Activated naive CD4-positive, alpha-beta T cell treated with anti-CD3 and anti-CD28 coated beads, Interleukin-2, amount 10 ng/mL, durations not matched to agents 7 days and 5 days (primary cell): Measurements from ENCODE around the gene TTC32.

ENCODE experiments used
- CTCF ChIA-PET: fragments of 350-600 bp; sonication (Branson Sonifier 250); formaldehyde crosslinking; loops from one replicate; lab custom pipeline; 2021; ENCODE audit warnings: antibody characterized with exemption; lab: Charles Lee
- DNase-seq: peaks from one replicate; pipeline ENCODE4 v3.0.0-alpha.2; 2020
- H3K27ac Mint-ChIP-seq: one replicate; pipeline ENCODE4 v1.8.0; 2021; ENCODE audit warnings: mild to moderate bottlenecking, moderate library complexity, mixed read lengths
- H3K27me3 Mint-ChIP-seq: one replicate; pipeline ENCODE4 v1.8.0; 2021; ENCODE audit warnings: mild to moderate bottlenecking, mixed read lengths
- H3K36me3 Mint-ChIP-seq: one replicate; pipeline ENCODE4 v1.8.0; 2021; ENCODE audit warnings: mixed read lengths
- H3K4me1 Mint-ChIP-seq: one replicate; pipeline ENCODE4 v1.8.0; 2021; ENCODE audit warnings: mixed read lengths
- H3K4me3 Mint-ChIP-seq: one replicate; pipeline ENCODE4 v1.8.0; 2021; ENCODE audit warnings: mild to moderate bottlenecking, moderate library complexity, mixed read lengths
- H3K9me3 Mint-ChIP-seq: one replicate; pipeline ENCODE4 v1.8.0; 2021; ENCODE audit warnings: mixed read lengths

TTC32 gene

GRCh38 chr2:19857806-19858205 is 44.0 kb downstream of the TTC32 start:
- DNase-seq, result no peak
- Mint-ChIP-seq H3K9me3 (no peaks in the 10 kb centered on the region), H3K4me3 (no peak overlapping the region), H3K27ac (no peak overlapping the region), H3K36me3 (no peaks in the 10 kb centered on the region), H3K27me3 (peaks cover 30% of the 10 kb centered on the region), H3K4me1 (no peaks in the 10 kb centered on the region)
- CTCF ChIA-PET, result no interaction called here

DNA sequence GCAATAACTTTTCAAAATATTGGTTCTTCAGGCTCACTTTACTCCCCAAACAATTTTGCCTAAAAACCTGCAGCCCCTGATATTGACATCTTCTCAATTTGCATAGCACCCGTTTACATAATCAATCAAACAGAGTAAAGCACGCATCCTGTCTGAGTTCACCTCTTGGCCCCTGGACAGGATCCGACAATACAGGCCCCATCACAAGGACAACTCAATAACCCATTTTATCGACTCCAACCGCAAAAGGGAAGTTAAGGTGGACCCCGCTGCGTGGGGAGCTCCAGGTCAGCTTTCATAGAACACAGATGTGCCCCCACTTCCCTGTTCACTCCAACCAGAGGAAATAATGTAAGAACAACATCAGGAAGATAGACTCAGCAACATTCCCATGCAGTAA is 44.7 kb downstream of the TTC32 start:
- no peak overlapping the region for H3K27ac Mint-ChIP-seq
- no peaks in the 10 kb centered on the region for H3K36me3 Mint-ChIP-seq
- CTCF ChIA-PET, result no interaction called here

GRCh38 chr2:19855542-19856431 is 46.0 kb downstream of the TTC32 start:
- Mint-ChIP-seq H3K4me3 (no peak overlapping the region), H3K4me1 (no peaks in the 10 kb centered on the region), H3K9me3 (no peaks in the 10 kb centered on the region), H3K36me3 (no peaks in the 10 kb centered on the region), H3K27ac (no peak overlapping the region), H3K27me3 (peaks cover 33% of the 10 kb centered on the region)
- CTCF ChIA-PET, result no interaction called here
- no peak for DNase-seq

More for the DNA sequence above, 44.7 kb downstream of the TTC32 start:
- H3K4me3 Mint-ChIP-seq, result no peak overlapping the region
- no peaks in the 10 kb centered on the region for H3K4me1 Mint-ChIP-seq
- no peak for DNase-seq
- H3K9me3 Mint-ChIP-seq, result no peaks in the 10 kb centered on the region
- peaks cover 33% of the 10 kb centered on the region for H3K27me3 Mint-ChIP-seq

DNA sequence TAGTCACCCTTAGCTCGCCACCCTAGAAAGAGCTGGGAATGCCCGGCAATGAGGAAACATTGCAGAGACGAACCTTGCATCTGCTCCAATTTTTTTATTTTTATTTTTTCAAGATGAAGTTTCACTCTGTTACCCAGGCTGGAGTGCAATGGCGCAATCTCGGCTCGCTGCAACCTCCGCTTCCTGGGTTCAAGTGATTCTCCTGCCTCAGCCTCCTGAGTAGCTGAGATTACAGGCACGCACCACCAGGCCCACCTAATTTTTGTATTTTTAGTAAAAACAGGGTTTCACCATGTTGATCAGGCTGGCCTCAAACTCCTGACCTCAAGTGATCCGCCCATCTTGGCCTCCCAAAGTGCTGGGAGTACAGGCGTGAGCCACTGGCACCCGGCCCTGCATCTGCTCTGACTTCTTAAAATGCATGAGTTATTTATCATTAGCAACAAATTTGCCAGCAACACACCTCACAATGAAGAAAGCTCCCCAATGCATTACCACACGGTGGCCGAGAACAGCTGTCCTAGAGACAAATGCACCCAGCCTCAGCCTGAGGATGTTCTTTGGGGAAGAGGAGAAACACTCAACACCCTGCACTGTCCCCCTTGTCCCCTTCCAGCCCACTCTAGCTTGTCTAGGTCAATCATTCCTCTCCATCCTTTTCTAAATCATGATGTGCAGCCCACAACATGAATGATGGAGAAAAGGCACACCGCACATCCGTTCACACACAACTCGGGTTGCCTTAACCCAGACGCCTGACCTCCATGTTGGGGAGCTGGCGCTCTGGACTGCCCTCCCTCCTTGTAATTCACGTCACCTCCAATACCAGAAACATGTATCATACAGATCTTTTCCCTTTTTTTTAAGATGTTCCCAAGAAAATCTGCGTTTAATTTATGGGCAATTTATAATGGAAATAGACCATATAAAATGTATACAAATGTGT is 46.9 kb downstream of the TTC32 start:
- CTCF ChIA-PET, result no interaction called here

DNA sequence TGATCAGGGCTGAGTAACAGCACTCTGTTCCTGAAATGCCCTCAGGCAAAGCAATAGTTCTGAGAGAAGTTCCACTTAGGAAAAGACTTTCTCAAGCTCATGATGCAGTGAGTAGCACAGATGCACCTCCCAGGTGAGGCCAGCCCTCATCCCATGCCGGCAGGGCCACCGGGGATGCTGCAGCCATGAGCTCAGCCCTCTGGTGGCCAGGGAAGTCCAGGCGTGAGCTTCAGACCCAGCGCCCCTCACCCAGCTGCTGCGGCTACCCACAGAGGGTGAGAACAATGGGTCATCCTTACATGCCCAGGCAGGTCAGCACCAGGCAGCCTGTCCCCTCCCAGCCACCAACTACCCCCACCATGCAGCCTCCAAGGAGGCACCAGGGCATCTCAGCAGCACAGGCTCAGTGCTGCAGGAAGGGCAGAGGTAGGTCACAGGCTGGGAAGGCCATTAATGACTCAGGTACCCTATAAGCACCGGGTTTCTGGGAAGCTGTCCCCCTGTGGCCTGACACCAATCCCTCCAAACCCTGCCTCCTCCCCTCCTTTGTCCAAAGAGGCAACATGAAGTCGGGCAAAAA is 50.6 kb downstream of the TTC32 start:
- no peak overlapping the region for H3K4me3 Mint-ChIP-seq
- no peak overlapping the region for H3K27ac Mint-ChIP-seq
- no peak for DNase-seq
- H3K9me3 Mint-ChIP-seq, result peaks cover 2% of the 10 kb centered on the region
- peaks cover 7% of the 10 kb centered on the region for H3K27me3 Mint-ChIP-seq
- CTCF ChIA-PET, result no interaction called here
- no peaks in the 10 kb centered on the region for H3K36me3 Mint-ChIP-seq
- no peaks in the 10 kb centered on the region for H3K4me1 Mint-ChIP-seq

More for the DNA sequence above, 46.9 kb downstream of the TTC32 start:
- Mint-ChIP-seq H3K4me1 (no peaks in the 10 kb centered on the region), H3K9me3 (no peaks in the 10 kb centered on the region), H3K27me3 (peaks cover 26% of the 10 kb centered on the region), H3K4me3 (no peak overlapping the region), H3K27ac (no peak overlapping the region), H3K36me3 (no peaks in the 10 kb centered on the region)
- no peak for DNase-seq

DNA sequence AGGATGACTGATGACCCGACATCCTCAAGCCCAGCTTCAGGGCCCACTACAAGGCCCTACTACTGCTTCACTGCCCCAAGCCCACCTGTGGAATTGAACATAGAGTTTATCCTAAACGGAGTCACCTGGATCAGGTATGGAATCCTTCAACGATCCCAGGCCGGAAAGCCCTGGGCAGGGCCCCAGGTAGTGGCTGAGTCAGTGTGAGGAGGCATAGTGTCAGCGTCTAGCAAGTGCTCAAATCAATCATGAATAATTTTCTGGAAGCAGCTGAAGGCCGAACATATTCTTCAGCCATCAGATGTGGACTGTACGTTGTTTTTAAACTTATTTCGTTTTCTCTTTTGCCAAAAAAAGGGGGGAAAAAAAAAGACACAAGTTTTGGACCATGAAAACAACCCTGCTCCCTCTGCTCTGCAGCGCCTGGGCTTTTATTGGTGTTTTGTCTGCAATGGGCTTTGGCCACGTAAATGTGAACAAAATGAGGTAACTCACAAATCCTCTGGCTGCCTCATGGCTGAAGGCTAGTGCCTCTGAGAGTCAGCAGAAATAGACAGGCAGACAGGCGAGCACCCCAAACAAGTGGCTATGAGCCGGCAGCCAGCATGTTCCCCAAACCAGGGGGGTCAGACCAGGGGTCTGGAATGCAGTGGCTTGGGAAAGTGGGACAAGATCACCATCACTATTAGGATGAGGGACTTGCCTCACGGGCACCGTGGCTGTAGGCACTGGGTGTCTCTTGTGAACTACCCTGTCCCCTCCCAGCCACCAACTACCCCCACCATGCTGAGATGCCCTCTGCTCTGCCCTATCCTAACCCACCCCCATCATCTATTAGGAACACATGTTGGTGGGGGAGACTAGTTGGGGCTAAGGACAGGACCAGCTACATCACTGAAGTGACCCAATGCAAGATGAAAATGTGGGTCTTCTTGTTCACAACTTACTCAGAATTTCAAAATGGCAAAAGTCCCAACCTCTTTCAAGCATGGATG is 51.4 kb downstream of the TTC32 start:
- DNase-seq, result no peak
- CTCF ChIA-PET, result no interaction called here
- Mint-ChIP-seq H3K27me3 (peaks cover 10% of the 10 kb centered on the region), H3K9me3 (peaks cover 2% of the 10 kb centered on the region), H3K27ac (no peak overlapping the region), H3K36me3 (no peaks in the 10 kb centered on the region), H3K4me1 (no peaks in the 10 kb centered on the region), H3K4me3 (no peak overlapping the region)

GRCh38 chr2:19848952-19849351 is 52.8 kb downstream of the TTC32 start:
- H3K27ac Mint-ChIP-seq, result no peak overlapping the region
- no peak for DNase-seq
- no peak overlapping the region for H3K4me3 Mint-ChIP-seq
- no peaks in the 10 kb centered on the region for H3K4me1 Mint-ChIP-seq
- no peaks in the 10 kb centered on the region for H3K36me3 Mint-ChIP-seq
- H3K9me3 Mint-ChIP-seq, result peaks cover 2% of the 10 kb centered on the region
- CTCF ChIA-PET, result interaction anchor here (1.2 kb wide), 1 partner anchor 15 kb away, joined by 3 read pairs; no protein-coding TSS in a partner anchor
- peaks cover 15% of the 10 kb centered on the region for H3K27me3 Mint-ChIP-seq

DNA sequence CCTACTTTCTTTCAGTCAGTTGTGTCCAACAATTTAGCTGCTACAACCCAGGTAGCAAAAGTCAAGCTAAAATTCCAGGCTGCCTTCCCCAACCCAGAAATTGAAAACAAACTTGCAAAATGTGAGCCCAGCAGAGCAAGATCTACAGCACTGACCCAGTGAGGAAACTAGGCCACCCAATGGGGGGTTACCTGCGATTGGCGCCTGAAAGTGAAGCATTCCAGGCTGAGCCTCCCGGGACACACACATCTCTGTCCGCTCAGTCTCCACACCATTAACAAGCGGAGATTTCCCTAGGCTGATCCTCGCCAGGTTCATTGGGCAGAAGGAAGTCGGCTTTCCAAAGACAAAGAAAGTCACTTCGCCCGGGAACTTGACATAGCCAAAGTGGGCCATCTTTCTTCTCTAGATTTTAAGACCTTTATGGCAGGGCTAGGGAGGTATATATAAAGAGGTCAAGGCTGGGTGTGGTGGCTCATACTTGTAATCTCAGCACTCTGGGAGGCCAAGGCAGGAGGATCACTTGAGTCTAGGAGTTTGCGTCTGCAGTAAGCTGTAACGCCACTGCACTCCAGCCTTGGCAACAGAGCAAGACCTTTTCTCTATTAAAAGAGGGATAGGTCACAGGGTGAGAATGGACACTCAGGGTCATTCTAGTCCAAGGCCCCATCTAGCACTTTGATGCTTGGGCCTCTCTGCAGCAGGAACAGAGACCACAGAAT is 53.6 kb downstream of the TTC32 start:
- no peaks in the 10 kb centered on the region for H3K36me3 Mint-ChIP-seq
- no peak overlapping the region for H3K27ac Mint-ChIP-seq
- CTCF ChIA-PET, result no interaction called here
- H3K9me3 Mint-ChIP-seq, result peaks cover 2% of the 10 kb centered on the region
- DNase-seq, result no peak
- no peaks in the 10 kb centered on the region for H3K4me1 Mint-ChIP-seq
- H3K4me3 Mint-ChIP-seq, result no peak overlapping the region
- peaks cover 20% of the 10 kb centered on the region for H3K27me3 Mint-ChIP-seq

DNA sequence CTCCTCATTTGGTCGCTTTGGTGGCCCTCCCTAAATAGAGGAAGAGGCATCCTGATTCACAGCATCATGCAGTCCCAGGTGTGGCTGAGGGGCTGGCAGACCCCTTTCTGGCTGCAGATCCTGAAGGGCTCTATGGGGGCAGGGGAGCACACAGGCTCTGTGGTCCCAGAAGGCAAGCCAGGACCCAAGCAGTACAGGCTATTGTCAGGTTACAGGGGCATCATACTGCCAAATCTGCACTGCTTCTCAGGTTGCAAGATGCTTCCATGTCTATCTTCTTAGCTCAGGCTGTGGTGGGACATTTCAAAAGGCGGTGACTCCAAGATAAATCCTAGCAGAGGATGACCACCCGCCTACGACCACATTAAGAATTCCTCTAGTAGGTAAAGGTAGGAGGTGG is 54.3 kb downstream of the TTC32 start:
- Mint-ChIP-seq H3K27me3 (peaks cover 19% of the 10 kb centered on the region), H3K36me3 (no peaks in the 10 kb centered on the region), H3K4me1 (no peaks in the 10 kb centered on the region), H3K27ac (peak overlapping the region; percentile 33), H3K4me3 (no peak overlapping the region), H3K9me3 (peaks cover 2% of the 10 kb centered on the region)
- DNase-seq, result no peak
- CTCF ChIA-PET, result no interaction called here
